Tibial nerve (tissue), 4 donors: ENCODE measurements around the gene SHB. TPM values are rescaled to one million over a fixed set of nuclear protein-coding genes. Genes with fewer than 3 reads are reported as not detected.
A peak's percentile ranks its signal among the peaks of the same experiment; 100 is the strongest.

Experiments
- DNase-seq, 2 donors: peaks; one replicate each; pipeline ENCODE4 v3.0.0-alpha.2; 2019; ENCODE audit warnings: low spot score in 2 of 2
- H3K27ac ChIP-seq, 4 donors: fragments of 200-600 bp; sonication (generic) in 3 of 4; one replicate each; pipeline ENCODE4 v1.5.1; 2017 to 2019; ENCODE audit warnings: mild to moderate bottlenecking in 1 of 4
- H3K27me3 ChIP-seq, 2 donors: fragments of 200-600 bp; sonication (generic) in 1 of 2; one replicate each; pipeline versions ENCODE4 v1.5.1 to v1.6.0; 2017 to 2019
- H3K36me3 ChIP-seq, 3 donors: fragments of 200-600 bp; sonication (generic); one replicate each; pipeline ENCODE4 v1.5.1; 2018 to 2019
- H3K4me1 ChIP-seq, 4 donors: fragments of 200-600 bp; sonication (generic) in 3 of 4; one replicate each; pipeline ENCODE4 v1.5.1; 2017 to 2019
- H3K4me3 ChIP-seq, 4 donors: fragments of 200-600 bp; sonication (generic) in 3 of 4; one replicate each; pipeline ENCODE4 v1.5.1; 2017 to 2019; ENCODE audit warnings: mild to moderate bottlenecking in 1 of 4, moderate library complexity in 1 of 4
- H3K9me3 ChIP-seq, 4 donors: fragments of 200-600 bp; sonication (generic) in 3 of 4; one replicate each; pipeline ENCODE4 v1.5.1; 2017 to 2019
- CTCF ChIP-seq, 5 experiments: fragments of 200-600 bp in 3 of 5; fragments of 450-650 bp in 2 of 5; sonication (generic) in 3 of 5; IDR thresholded peaks; one replicate each; pipeline ENCODE4 v1.5.1; 2016 to 2019; ENCODE audit warnings: antibody characterized with exemption in 5 of 5, mild to moderate bottlenecking in 3 of 5, moderate library complexity in 2 of 5
- EP300 ChIP-seq, 2 donors: sonication (generic); formaldehyde crosslinking; IDR thresholded peaks; one replicate each; pipeline ENCODE4 v1.6.1; 2017; ENCODE audit warnings: antibody characterized with exemption in 2 of 2, mild to moderate bottlenecking in 1 of 2
- POLR2A ChIP-seq, 2 donors: fragments of 450-650 bp; IDR thresholded peaks; one replicate each; pipeline ENCODE4 v1.6.1; 2017; ENCODE audit warnings: antibody characterized with exemption in 2 of 2, mild to moderate bottlenecking in 2 of 2, moderate library complexity in 2 of 2
- WGBS, 2 donors: methylation state at CpG; one replicate each; pipeline ENCODE4 v1.1.5; 2018; 5-methylcytosine and 5-hydroxymethylcytosine counted together
- total RNA-seq, 4 donors: library from RNA; depleted of rRNA; stranded (reverse); fragments of >200 nt; gene quantifications; one replicate each; pipeline ENCODE4 v1.1.0, GENCODE V29; 2016

The SHB gene
- total RNA-seq, 4 donors from 2014 or later, result 6.3 to 15.9 (median 11.6) TPM

GRCh38 chr9:38008168-38009034 is 60.6 kb downstream of the SHB start:
- H3K4me3 ChIP-seq, result no peak overlapping the region
- H3K4me1 ChIP-seq, result peaks cover 0 to 37% (median 10%) of the 10 kb centered on the region in 4 donors
- peaks cover 0 to 5% (median 0%) of the 10 kb centered on the region in 3 donors for H3K36me3 ChIP-seq
- no peak for DNase-seq
- WGBS, 2 donors, result 40 to 50% methylated on average over 9 to 10 of the region's 10 CpGs
- no peak for TF ChIP-seq EP300 (IDR thresholded peaks at IDR 0.05)
- no peak for TF ChIP-seq POLR2A (IDR thresholded peaks at IDR 0.05)
- TF ChIP-seq CTCF (IDR thresholded peaks at IDR 0.05), result no peak
- no peaks in the 10 kb centered on the region for H3K27me3 ChIP-seq
- no peaks in the 10 kb centered on the region for H3K9me3 ChIP-seq
- peak overlapping the region in 2 of 4 donors; percentile 64 to 67 for H3K27ac ChIP-seq

GRCh38 chr9:38007016-38007415 is 62.0 kb downstream of the SHB start:
- no peaks in the 10 kb centered on the region for H3K9me3 ChIP-seq
- no peak overlapping the region for H3K27ac ChIP-seq
- TF ChIP-seq EP300 (IDR thresholded peaks at IDR 0.05) (no peak), CTCF (IDR thresholded peaks at IDR 0.05) (no peak), POLR2A (IDR thresholded peaks at IDR 0.05) (no peak)
- H3K27me3 ChIP-seq, result no peaks in the 10 kb centered on the region
- no peak for DNase-seq
- WGBS, 2 donors, result 59 to 66% methylated on average over 5 of the region's 5 CpGs
- H3K36me3 ChIP-seq, result no peaks in the 10 kb centered on the region
- H3K4me3 ChIP-seq, result no peak overlapping the region
- H3K4me1 ChIP-seq, result peaks cover 0 to 37% (median 10%) of the 10 kb centered on the region in 4 donors

- WGBS, 2 donors, result 81 to 84% methylated on average over 7 of the region's 7 CpGs
- no peaks in the 10 kb centered on the region for H3K27me3 ChIP-seq
- TF ChIP-seq CTCF (IDR thresholded peaks at IDR 0.05) (no peak), POLR2A (IDR thresholded peaks at IDR 0.05) (no peak), EP300 (IDR thresholded peaks at IDR 0.05) (peak in 1 of 2 donors; percentile 22)
- no peak overlapping the region for H3K27ac ChIP-seq
- H3K4me1 ChIP-seq, result peaks cover 0 to 37% (median 10%) of the 10 kb centered on the region in 4 donors
- no peak for DNase-seq
- H3K36me3 ChIP-seq, result no peaks in the 10 kb centered on the region
- H3K9me3 ChIP-seq, result no peaks in the 10 kb centered on the region
- H3K4me3 ChIP-seq, result no peak overlapping the region
These were observed 62.9 kb downstream of the SHB start for GRCh38 chr9:38006163-38006562.

GRCh38 chr9:38004809-38005560 is 64.0 kb downstream of the SHB start:
- Histone ChIP-seq H3K27ac (no peak overlapping the region), H3K4me3 (no peak overlapping the region), H3K9me3 (no peaks in the 10 kb centered on the region), H3K36me3 (no peaks in the 10 kb centered on the region), H3K4me1 (peaks cover 0 to 37% (median 10%) of the 10 kb centered on the region in 4 donors), H3K27me3 (no peaks in the 10 kb centered on the region)
- 92 to 93% methylated on average over 12 of the region's 12 CpGs for WGBS, 2 donors
- DNase-seq, result no peak
- no peak for TF ChIP-seq CTCF (IDR thresholded peaks at IDR 0.05)
- no peak for TF ChIP-seq POLR2A (IDR thresholded peaks at IDR 0.05)
- no peak for TF ChIP-seq EP300 (IDR thresholded peaks at IDR 0.05)
